GM18907 (cell line): ENCODE measurements around the gene SLC10A7.

Source experiments
- ATAC-seq: cut with Tn5 transposase; IDR thresholded peaks from one replicate; pipeline ENCODE4 v1.9.1; 2021; ENCODE audit warnings: mild to moderate bottlenecking, moderate library complexity; ENCODE audit not compliant: unreplicated experiment

SLC10A7 gene

DNA sequence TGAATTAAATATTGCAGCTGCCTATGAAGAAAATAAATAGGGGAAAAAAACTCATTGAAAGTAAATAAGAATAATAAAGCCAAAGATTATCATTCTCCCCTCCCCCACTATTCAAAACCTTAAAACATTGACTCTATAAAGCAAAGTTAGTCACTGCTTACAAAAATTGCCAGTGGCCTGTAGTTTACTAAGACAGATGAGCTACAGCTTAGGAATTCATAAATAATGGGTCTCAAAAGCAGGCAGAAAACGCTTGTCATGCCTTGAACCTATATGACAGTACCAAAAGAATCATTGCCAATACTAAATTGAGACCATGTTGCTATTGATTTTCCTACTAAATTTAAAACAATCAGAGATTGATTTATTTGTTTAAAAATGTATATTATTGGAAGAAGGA, 78.9 kb downstream of the SLC10A7 start:
- ATAC-seq = no peak

GRCh38 chr4:146439999-146440398, 81.7 kb downstream of the SLC10A7 start:
- no peak for ATAC-seq

- no peak for ATAC-seq
Observed at GRCh38 chr4:146439437-146439836, 82.3 kb downstream of the SLC10A7 start.

DNA sequence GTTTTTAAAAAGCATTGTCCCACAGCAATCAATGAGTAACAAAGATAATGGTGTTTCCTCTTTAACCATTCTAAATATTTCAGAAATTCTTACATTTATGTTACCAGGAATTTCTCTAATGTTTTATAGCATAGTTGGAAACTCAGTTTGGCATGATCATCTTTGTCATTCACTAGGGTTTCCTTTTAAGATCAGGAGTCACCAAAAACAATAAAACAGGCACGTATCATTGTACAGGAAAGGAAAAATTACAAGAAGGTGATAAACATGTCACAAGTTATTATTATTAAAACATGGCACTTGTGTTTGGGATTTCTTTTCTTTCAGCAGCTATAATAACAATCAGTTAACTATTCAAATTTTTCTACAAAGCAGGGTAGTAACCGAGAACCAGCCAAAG, 84.0 kb downstream of the SLC10A7 start:
- ATAC-seq = no peak

DNA sequence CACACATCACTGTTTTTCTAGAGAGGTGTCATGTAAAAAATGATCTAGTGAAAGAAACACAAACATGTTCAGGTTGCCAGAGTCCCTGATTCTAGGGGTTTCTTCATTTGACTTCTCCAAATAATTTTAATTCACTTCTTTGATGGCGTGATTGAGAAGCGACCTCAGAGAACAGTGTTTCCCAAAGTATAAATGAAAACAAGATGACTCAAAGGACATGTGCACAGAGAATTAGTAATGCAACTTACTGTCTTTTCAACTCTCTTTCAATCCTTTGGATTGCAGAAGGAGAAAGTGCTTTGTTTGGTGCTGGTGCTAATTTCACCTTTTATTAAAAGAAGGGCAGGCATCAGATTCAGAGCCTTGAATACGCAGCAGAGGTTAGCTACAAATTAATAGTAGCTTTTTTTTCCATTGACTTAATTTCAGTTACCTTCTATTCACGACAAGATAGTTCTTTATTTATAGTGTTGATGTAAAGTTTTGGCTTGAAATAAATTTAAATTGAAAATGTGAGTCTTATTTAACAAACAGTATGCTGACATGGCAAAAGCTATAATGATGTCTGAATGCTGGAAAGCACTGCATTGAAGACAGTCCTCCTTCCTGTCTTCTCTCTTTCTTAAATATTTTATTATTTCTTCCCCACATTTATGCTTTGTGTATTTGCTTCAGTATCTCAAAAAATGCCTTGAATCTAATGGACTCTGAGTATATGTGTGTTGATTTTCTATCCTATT, 85.1 kb downstream of the SLC10A7 start:
- ATAC-seq = no peak

GRCh38 chr4:146435962-146436361, 85.8 kb downstream of the SLC10A7 start:
- no peak for ATAC-seq

DNA sequence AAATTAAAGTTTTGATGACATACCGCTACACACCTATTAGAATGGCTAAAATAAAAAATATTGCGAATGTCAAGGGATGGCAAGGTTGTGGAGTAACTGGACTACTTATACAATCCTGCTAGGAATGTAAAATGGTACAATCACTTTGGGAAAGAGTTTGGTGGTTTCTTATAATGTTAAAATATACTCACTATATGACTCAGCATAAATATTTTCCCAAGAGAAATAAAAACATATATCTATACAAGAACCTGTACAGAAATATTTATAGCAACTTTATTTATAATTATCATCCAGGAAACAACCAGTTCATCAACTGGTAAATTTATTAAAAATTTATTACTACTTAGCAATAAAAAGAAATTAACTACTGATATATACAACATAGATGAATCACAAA, 89.7 kb downstream of the SLC10A7 start:
- ATAC-seq = no peak

GRCh38 chr4:146428298-146428697, 93.4 kb downstream of the SLC10A7 start:
- no peak for ATAC-seq

DNA sequence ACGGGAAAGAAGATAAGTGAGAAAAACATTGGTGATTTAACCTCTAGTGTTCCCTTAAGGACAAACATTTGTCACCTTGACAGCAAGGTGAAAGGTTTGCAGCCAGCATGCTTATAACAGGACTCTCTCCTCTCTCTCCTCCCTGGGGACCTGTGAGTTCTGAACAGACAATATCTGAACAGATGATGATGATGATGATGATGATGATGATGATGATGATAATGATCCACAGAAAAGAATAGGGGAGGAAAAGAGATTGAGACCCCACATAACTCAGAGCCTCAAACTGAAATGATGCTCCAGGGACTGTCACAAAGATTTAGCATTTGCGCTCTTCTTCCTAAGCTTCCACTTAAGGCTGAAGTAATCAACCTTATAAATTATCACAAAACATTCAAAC, 103.9 kb downstream of the SLC10A7 start:
- ATAC-seq = no peak

DNA sequence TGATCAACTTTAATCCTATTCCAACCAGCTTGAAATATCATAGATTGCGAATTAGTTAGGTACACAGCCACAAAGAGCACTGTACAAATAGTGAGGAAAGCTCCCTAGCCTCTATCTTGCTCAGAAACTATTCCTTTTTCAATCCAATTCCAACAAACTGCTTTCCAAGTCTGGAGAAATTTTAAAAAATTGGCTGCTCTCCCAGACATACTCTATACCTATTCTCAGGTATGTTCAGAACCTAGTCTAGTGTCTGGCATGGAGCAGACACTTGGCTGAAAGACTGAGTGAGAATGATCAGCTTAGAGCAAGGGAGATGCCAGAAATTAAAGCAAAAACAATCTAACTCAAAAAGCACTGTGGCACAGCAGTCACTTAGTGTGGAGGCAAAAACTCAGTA, 105.9 kb downstream of the SLC10A7 start:
- ATAC-seq = no peak

DNA sequence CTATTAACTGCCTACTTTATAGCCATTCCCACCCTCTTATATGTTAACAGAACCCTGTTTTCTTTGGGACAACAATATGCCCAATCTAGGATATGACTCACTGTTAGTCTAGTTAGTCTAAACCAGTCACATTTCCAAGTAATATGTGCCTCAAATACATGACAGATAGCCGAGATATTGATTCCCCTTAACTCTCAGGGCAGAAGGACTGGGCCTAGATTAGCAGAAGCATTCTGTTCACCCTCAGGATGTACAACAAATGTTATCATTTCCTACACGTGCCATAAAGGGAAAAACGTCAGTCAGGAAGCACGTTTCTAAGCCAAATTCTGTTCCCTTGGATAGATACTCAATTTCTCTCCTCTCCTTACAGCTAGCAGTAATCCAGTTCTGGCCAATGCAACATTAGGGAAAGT, 114.1 kb downstream of the SLC10A7 start:
- no peak for ATAC-seq

GRCh38 chr4:146407257-146407656, 114.5 kb downstream of the SLC10A7 start:
- ATAC-seq = no peak

DNA sequence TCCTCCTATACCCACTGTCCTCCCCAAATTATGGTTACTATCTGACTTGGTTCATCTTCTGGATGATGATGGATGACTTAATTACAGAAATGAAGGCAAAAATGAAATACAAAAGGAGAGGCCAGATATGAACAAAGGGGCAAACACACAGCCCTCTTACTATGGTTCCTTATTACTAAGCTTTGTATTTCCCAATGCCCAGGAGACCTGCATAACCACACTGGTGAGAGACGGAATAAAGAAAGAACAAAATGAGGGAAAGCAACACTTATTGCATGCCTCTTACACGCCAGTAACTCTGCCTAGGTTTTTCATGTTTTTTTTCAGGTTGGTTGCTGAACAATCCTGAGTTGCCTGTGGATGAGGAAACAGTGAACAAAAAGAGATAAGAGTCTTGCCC, 120.5 kb downstream of the SLC10A7 start:
- ATAC-seq = no peak

DNA sequence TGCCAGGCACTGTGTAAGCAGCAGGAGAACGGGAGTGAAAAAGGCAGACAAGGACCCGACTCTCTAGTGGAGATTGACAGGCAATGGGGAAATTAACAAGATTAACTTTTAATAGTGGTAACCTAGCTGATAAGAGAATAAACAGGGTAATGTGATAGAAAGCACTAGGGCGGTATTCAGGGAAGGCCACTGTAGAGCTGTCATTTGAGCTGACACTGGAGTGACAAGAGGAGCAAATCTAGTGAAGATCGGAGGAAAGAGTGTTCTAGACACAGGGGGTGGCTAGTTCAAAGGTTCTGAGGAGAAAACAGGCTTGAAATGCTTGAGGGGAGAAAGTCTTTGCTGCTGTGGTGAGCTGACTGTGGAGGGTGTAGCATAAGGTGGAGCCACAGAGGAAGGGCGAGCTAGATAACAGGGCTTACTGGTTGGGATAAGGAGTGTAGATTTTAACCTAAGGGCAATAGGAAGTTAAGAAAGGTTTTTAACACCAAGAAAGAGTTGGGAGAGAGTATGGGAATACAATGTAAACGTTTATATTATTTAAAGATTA, 122.8 kb downstream of the SLC10A7 start:
- no peak for ATAC-seq

DNA sequence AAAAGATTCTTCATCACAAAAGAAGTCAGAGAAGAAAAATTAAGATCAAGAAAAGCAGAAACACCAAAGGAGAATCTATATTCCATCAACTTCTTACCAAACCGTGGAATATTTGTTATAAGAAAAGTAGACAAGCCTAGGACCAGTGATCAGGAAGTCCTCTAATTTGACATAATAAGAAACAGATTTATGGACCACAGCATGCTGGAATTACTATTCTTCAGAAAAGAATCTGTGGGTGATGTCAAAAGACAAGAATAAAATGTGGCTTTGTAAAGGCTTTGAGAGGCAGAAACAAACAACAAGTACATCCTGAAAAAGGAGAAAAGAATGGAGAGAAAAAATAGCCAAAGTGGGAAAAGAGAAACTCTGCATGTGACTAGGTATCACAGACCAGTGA, 123.3 kb downstream of the SLC10A7 start:
- no peak for ATAC-seq

DNA sequence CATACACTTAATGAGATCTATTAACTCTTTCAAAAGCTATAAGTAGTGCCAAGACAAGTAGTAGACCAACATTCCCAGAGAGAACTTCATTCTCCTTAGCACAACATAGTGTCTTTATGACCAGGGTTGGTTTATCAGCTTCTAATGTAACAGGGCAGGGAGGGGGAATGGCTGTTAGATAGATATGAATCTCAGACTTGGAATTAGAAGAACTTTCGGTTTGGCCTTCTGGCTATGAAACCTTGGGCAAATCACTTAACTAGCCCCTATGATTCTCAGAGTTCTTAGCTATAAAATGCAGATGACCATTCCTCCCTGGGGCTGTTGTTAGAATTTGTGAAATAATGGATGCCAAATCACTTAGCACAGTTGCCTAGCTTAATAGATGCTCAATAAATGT, 132.2 kb downstream of the SLC10A7 start:
- ATAC-seq = no peak

DNA sequence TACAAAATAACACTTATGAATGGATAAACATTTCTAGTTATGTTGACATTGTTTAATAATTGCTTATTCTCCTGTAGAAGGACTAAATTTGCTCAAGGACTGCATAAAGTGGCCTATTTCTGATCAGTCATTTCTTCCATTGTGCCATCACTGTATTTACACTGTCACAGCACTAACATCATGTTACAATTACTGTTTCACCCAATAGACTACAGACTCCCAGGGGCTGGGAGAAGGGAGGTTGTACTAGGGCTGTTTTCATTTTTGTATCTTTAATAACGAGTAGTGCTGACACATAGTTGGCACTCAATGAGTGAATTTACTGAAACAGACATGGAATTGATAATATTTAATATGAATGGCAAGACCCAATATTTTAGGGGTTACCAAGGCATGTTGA, 139.5 kb downstream of the SLC10A7 start:
- ATAC-seq = no peak

- ATAC-seq = no peak
Observed at GRCh38 chr4:146381263-146381872, 140.4 kb downstream of the SLC10A7 start.

DNA sequence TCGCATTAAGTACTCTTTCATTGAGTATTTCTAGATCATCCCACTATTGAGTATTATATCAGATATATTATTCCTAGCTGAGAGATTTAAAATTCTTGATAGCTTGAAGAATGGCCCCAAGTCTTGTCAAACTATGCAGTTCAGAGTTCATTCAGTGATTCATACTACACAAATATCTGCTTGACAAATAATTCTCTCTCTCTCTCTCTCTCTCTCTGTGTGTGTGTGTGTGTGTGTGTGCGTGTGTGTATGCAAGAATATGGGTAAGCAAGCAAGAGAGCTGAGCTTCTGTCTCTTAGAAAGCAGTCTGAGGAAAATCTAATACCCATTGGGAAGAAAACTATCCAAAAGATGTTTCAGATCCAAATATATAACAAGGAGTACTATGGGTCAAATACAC, 142.0 kb downstream of the SLC10A7 start:
- ATAC-seq = no peak

- ATAC-seq = no peak
Observed at GRCh38 chr4:146371812-146372211, 149.9 kb downstream of the SLC10A7 start.

- no peak for ATAC-seq
Observed at GRCh38 chr4:146370841-146371240, 150.9 kb downstream of the SLC10A7 start.

GRCh38 chr4:146369446-146369845, 152.3 kb downstream of the SLC10A7 start:
- ATAC-seq = no peak
